Skeletal muscle cell (primary cell): ENCODE measurements around the gene NMNAT2.
"Not testable (repeated sequence)": the region's sequence is repeated elsewhere in the genome, so short reads cannot be mapped to it uniquely, and the experiment has no call there.

ENCODE experiments used
- DNase-seq: peaks from one replicate; pipeline ENCODE4 v3.0.0-alpha.2; 2010; ENCODE audit warnings: low read depth
- H3K4me3 ChIP-seq: 2 replicates; pipeline ENCODE4 v1.5.1; 2011; ENCODE audit warnings: low read depth, mild to moderate bottlenecking, control low read depth, low read length, moderate library complexity

The NMNAT2 gene

DNA sequence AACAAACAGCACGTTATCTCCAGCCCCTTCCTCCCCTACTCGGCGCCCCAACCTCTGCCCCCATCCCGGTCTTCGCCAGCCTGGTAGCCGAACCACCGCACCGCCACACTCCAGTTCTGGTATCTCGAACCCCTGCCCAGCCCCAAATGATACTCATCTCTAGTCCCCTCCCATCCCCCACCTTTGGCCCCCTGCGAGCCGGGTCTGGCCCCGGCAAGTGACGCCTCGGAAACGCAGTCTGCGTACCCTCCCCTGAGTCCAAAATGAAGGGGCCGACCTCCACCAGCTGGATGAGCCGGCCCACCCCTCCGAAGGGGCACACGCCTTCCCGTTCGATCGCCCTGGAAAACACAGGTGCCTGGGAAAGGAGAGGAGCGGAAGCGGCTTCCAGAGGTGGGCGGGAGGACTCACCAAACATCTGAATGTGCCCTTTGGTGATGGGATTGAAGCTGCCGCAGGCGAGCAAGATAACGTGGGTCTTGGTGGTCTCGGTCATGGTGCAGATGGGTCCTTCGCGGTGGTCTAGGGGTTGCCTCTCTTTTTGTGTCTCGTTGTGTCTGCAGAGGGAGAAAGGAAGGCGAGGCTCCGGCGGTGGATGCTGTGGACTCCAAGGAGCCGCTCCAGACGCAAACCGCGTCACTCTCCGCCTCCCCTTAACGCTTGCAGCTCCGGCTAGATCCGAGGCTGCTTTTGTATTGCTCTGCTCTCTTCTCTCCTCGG, at the start of gene NMNAT2:
Gene NMNAT2, minus strand, starts transcription at position 609 of the 720 bp plus-strand sequence. Its CDS starts 113 bp downstream, at position 496.
- peak within 1 kb of the TSS; percentile 34 for H3K4me3 ChIP-seq
- no peak for DNase-seq

DNA sequence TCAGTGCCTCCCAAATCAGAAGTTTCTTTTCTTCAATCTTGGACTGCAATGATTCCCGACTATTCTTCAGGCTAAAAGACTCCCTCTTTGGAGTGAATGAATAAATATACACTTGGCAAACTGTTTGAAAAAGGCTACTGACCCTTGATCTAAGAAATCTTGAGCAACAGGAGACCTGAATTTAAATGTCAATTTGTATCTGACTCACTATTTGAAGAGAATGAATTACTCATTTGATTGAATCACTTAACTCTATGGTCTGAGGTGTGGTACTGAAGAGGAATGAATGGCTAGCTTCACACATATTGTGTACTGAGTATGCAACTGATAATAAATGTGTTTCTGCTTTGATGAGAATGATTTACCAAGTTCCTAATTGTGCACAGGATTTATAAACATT, 49.5 kb upstream of the NMNAT2 start:
- DNase-seq: no peak
- H3K4me3 ChIP-seq: no peak overlapping the region

DNA sequence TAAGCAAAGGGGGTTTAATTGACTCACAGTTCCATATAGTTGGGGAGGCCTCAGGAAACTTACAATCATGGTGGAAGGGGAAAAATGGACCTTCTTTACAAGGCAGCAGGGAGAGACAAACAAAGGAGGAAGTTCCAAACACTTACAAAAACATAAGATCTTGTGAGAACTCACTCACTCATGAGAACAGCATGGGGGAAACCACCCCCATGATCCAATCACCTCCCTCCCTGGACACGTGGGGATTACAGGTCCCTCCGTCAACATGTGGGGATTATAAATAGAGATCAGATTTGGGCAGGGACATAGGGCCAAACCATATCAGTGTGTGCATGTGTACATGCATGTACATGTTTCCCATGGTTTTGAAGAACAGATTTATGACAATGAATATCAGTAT, 48.6 kb upstream of the NMNAT2 start:
- DNase-seq: no peak
- H3K4me3 ChIP-seq: no peak overlapping the region

DNA sequence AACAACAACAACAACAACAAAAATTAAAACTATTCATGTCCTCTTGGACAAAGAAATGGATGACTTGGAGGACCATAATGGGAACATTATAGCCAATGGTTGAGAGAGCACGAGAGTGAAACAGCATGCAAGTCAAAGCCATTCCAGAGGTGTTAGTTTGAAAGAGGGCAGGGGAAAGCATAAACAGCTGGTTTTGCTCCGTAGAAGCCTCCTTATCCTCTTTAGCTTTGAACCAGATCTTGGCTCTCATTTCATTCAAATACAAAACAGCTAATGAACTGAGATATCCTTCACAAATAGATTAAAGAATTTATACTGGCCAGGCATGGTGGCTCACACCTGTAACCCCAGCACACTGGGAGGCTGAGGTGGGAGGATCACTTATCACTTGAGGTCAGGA, 45.4 kb upstream of the NMNAT2 start:
- no peak for DNase-seq
- no peak overlapping the region for H3K4me3 ChIP-seq

DNA sequence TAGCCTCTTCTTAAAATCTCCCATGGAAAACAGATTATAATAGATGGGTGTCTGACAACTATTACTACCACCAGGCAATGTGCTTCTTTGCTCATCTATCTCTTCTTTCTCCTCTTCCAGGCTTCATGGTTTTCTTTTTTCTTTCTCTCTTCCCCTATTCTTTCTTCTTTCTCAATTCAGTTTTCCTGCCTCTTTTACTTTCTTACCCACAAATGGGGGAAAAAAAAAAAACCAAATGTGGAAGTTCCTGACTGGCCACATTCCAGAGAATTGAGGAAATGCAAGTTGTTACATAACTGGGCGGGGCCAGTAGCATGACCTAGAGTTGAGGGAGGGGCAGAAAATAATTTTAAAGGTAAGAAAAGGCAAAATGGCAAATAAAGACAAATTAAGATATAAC, 43.2 kb upstream of the NMNAT2 start:
- DNase-seq: no peak
- H3K4me3 ChIP-seq: no peak overlapping the region

DNA sequence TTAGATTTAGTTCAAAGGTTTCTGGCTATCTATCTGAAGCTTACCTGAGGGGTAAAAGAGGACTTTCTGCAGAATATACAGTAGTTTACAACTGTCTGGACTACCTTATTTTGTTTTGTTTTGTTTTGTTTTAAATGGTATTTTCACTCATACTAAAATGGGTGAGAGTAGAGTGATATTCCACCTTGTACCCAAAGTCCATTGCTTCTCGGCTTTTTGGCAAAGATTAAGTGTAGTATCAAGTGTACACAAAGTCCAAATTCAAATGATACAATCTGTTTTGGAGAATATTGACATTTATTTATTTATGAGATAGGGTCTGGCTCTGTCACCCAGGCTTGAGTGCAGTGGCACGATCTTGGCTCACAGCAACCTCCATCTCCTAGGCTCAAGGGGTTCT, 42.4 kb upstream of the NMNAT2 start:
- no peak overlapping the region for H3K4me3 ChIP-seq
- DNase-seq: no peak

DNA sequence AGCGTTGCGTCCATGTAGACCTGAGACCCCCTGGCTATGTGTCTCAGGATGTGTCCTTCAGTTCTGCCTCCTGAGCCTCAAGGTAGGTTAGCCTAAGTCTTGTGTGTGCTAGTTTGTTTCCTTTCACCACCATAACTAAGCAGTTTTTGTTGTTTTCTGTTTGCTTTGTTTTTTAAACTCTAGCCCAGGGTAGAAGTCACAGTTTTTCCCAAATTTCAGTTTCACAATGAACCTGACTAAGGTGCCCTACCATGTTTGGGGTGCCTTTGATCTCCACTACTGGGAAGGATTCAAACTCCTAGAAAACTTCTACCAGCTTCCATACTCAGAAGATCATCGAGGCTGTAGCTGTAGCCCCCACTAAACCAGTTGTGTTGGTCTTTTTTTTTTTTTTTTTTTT, 39.3 kb upstream of the NMNAT2 start:
- H3K4me3 ChIP-seq: no peak overlapping the region

DNA sequence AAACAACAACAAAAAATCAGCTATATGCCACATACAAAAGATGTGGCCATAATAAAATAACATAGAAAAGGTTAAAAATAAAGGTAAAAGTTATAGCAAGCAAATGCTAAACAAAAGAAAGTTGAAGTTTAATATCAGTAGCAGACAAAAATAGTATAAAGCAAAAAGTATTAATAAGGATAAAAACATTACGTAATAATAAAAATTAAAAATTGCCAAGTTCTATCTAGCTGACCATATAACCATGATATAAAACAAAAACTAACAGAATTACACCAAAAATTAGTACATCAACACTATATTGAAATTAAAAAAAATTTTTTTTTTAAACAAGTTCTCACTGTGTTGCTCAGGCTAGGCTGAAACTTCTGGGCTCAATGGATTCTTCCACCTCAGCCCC, 38.6 kb upstream of the NMNAT2 start:
- no peak overlapping the region for H3K4me3 ChIP-seq
- DNase-seq: no peak

More for the DNA sequence above, 39.3 kb upstream of the NMNAT2 start:
- no peak for DNase-seq

DNA sequence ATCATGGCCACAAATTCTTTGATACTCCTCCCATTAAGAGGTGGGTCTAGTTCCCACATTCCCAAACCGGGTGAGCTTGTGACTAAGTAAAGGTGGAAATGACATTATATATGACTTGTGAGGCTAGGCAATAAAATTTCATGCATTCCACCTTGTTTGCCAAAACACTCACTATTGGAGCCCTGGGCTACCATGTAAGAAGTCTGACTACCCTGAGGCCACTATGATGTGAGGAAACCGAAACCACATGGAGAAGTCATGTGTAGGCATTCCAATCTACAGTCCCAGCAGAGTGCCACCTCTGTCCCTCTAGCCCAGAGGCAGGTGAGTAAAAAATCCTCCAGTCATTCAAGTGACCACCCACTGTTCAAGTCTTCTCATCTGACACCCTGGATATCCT, 36.2 kb upstream of the NMNAT2 start:
- no peak for DNase-seq
- H3K4me3 ChIP-seq: no peak overlapping the region

DNA sequence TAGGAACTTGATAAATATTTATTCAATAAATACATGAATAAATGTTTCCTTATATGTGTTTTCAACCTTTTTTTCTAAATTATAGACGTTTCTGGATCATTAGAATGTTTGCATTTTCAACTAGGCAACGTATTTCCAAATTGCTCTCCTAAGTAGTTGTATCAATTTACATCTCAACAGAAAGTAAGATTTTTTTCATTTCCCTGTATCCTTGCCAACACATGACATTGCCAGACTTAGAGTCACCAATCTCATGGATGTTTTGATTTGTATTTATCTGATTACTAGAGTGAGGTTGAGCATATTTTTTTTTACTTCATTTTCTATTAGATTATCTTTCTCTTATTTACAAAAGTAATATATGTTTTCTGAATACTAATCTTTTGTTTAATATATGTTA, 31.9 kb upstream of the NMNAT2 start:
- H3K4me3 ChIP-seq: no peak overlapping the region
- DNase-seq: no peak

DNA sequence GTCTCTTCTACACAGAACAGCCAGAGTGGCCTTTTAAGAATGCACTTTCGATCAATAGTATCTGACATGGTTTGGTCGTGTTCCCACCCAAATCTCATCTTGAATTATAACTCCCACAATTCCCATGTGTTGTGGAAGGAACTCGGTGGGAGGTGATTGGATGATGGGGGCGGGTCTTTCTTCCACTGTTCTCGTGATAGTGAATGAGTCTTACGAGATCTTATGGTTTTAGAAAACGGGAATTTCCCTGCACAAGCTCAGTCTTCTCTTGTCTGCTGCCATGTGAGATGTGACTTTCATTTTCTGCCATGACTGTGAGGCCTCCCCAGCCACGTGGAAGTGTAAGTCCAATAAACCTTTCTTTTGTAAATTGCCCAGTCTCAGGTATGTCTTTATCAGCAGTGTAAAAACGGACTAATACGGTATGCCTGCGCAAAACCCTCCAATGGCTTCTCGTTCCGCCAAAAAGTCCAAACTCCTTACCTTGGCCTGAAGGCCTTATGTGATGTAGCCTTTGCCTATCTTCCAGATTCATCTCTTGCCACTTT, 31.1 kb upstream of the NMNAT2 start:
- DNase-seq: no peak
- no peak overlapping the region for H3K4me3 ChIP-seq

DNA sequence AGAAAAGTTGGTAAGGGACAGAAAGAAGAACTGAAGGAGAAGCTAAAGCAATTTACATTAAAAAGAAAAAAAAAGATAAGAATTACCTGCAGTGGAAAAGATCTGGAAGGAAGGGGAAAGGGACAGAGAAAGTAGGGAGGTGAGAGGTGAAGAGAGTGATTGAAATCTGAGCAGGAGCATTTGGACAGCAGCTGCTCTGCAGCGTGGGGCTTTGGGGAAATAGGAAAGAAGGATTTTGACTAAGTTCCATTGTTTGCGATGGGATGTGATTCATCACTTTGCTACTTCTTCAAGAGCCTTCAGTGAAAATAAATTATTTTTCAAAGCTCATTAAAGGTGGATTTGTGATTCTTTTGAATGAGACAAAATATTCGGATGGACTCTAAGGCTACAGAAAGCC, 26.1 kb upstream of the NMNAT2 start:
- no peak overlapping the region for H3K4me3 ChIP-seq
- peak; percentile 21 for DNase-seq

DNA sequence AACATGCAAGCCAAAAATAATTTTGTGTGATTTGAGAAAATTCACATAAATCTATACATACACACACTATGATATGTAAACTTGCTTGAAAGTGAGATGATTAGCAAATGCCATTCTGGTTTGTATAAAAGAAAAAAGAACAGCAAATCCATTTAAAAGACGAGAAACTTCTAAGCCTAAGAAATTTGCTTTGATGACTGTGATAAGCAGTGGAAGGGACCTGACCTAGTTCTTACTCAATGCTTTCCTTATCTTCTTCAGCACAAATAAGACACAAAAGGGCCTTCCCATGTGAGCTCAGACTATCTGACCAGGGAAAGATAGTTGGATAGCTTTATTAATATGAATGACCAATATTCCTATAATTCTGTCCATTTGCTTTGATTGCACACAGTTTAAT, 25.3 kb upstream of the NMNAT2 start:
- DNase-seq: no peak
- H3K4me3 ChIP-seq: no peak overlapping the region

DNA sequence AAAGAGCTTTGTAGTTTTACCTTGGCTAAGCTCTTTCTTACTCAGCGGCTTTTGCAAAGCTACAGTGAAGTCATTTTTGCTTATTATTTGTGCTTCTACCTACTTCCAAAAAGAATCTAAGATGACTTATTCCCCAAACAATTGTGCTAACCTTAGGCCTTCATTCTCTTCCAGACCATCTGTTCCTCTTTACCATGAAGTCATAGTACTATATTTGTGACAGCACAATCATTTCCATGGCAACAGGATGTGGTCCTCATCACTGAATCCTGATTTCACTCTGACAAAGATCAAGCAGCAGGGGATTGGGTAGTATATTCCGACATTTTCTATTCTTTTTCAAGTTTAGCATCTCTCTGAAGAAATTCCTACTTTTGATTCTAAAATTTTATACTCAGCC, 24.8 kb upstream of the NMNAT2 start:
- DNase-seq: peak; percentile 0
- H3K4me3 ChIP-seq: no peak overlapping the region

DNA sequence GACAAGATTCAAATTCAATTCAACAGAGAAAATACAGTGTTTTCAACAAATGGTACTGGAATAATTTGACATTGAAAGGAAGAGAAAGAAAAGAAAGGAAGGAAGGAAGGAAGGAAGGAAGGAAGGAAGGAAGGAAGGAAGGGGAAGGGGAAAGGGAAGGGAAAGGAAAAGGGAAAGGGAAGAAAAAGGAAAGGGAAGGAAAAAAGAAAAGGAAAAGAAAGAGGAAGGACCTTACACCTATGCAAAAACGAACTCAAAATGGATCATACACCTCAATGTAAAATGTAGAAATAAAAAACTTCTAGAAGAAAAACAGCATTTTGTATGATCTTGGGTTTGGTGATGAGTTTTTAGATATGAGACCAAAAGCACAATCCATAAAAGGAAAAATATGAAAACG, 19.9 kb upstream of the NMNAT2 start:
- no peak for DNase-seq
- H3K4me3 ChIP-seq: no peak overlapping the region

DNA sequence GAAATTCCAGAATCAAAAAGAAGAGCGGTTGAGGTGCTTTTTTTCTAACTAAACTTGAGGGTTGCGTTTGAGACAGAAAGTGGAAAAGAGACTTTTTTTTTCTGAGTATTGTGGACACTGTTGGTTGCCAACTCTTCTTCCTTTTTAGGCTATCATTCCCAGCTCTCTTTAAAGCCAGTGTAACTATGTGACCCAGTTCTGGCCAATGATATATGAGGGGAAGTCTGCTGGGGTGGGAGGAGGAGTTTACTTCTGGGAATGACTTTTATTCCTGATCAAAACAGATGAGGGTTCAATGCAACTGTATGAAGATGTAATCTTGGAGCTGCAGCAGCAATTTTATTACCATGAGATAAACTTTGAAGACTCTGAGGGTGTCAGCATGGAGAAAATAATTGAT, 17.3 kb upstream of the NMNAT2 start:
- no peak for DNase-seq
- H3K4me3 ChIP-seq: no peak overlapping the region

DNA sequence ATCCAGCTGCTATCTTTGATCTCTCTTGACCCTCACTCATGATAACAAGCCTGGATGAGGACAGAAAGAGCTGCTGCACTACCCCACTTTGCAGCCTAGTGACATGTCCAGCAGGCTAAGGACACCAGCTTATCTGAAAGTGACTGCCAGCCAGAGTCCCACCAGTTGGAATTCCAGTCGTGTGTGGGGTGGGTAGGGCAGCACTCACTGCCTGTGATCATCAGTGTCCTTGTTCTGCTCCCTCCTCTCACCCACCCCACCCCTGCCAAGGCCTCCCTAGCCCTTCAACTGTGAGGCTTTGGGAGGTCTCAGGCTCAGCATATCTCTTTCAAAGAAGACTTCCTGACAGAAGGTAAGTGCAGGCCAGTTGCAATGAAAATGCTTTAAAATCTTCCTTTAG, 15.5 kb upstream of the NMNAT2 start:
- no peak for DNase-seq
- H3K4me3 ChIP-seq: no peak overlapping the region

DNA sequence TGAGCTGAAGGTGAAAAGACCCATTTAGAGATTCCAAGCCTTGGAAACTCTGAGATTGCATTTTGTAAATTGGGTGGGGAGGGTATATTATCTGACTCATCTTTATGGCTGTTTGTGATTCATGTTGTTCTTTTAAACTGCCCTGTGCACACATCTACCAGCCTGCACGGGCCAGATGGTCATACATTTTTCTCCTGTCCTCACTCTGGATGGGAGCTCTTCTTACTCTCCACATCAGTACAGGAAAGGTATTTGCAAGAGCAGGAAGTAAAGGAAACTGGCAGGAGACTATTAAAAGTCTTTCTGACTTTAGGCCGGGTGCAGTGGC, 14.3 kb upstream of the NMNAT2 start:
- no peak for DNase-seq
- H3K4me3 ChIP-seq: no peak overlapping the region

DNA sequence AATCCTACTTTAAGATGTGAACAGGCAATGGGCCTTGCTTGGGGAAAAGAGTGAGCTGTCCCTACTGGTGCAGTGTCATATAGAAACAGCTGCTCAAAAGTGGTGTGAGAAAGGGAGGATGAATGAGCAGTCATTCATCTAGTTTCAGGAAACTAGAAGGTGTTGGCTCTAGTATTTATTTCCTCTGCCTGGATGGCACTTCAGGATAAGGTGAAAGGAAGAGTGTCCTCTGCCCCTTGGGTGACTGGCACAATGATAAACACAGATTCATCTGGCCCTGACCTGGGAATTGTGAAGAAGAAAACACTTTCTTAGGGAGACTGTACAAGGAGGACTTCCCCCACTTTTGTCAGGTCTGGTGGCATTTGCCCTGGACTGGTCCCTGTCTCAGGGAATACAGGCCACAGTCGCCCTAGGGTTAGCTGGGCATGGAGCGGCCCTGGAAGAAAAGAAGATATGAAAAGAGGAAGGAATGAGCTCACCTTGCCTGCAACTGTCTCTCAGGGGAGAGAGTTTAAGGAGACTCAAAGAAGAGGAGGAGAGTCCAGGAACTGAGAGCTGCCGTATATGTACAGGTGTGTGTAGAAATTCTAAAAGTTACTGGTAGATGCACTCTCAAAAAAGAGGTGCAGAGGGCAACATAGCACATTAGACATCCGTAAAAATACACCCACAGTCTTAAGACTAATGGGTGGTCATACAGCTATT, 13.8 kb upstream of the NMNAT2 start:
- no peak for DNase-seq
- no peak overlapping the region for H3K4me3 ChIP-seq

DNA sequence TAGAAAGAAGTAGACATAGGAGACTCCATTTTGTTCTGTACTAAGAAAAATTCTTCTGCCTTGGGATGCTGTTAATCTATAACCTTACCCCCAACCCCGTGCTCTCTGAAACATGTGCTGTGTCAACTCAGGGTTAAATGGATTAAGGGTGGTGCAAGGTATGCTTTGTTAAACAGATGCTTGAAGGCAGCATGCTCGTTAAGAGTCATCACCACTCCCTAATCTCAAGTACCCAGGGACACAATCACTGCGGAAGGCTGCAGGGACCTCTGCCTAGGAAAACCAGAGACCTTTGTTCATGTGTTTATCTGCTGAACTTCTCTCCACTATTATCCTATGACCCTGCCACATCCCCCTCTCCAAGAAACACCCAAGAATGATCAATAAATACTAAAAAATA, 9.4 kb upstream of the NMNAT2 start:
- DNase-seq, H3K4me3 ChIP-seq: not testable (repeated sequence)

DNA sequence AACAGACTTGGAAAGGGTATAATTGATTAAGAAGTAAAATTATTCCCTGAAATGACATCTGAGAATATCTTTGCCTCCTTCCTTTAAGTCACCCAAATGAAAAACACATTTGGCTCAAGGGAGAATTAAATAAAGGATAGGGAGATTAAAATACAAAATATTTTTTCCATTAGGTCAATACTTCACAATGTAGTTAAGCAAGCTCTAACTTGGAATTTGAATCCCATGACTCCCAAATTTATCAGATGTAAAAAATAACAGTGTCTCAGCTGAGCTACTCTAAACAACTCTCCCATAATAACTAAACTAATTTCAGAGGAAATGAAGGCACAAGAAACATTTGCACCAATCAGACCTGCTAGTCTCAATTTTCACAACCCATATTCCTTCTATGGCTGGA, 6.5 kb upstream of the NMNAT2 start:
- DNase-seq: no peak

More for the DNA sequence above, 6.5 kb upstream of the NMNAT2 start:
- no peak overlapping the region for H3K4me3 ChIP-seq
